Body of pancreas (tissue), 4 donors: ENCODE results near the gene ULK4. TPM values are rescaled to one million over a fixed set of nuclear protein-coding genes. Genes with fewer than 3 reads are reported as not detected.
"Not testable (repeated sequence)": the region's sequence is repeated elsewhere in the genome, so short reads cannot be mapped to it uniquely, and the experiment has no call there.

Experiments used
- ATAC-seq: fragments of 150-250 bp; one replicate; pipeline ENCODE4 v1.9.1; 2016
- DNase-seq, 4 donors: peaks; one replicate each; pipeline ENCODE4 v3.0.0-alpha.2; 2019
- H3K27ac ChIP-seq, 4 donors: fragments of 200-600 bp; sonication (generic); 1 replicate in 3 of 4; 2 replicates in 1 of 4; pipeline versions ENCODE4 v1.5.1 to v1.6.1; 2016 to 2019; ENCODE audit warnings: mild to moderate bottlenecking in 1 of 4, mixed read lengths in 1 of 4, moderate library complexity in 1 of 4
- H3K27me3 ChIP-seq, 2 donors: fragments of 200-600 bp; sonication (generic); one replicate each; pipeline ENCODE4 v1.6.0; 2016; ENCODE audit warnings: mild to moderate bottlenecking in 1 of 2
- H3K36me3 ChIP-seq, 2 donors: fragments of 200-600 bp; sonication (generic); replicated peaks in 1 of 2; 2 replicates each; pipeline ENCODE4 v1.5.1; 2016; ENCODE audit warnings: low read depth in 2 of 2; ENCODE audit not compliant: insufficient read depth in 1 of 2
- H3K4me1 ChIP-seq: fragments of 200-600 bp; sonication (generic); one replicate; pipeline ENCODE4 v1.6.0; 2016
- H3K4me3 ChIP-seq, 2 donors: fragments of 200-600 bp; sonication (generic); 1 replicate in 1 of 2; 2 replicates in 1 of 2; pipeline ENCODE4 v1.5.1; 2016 to 2019
- H3K9me3 ChIP-seq, 3 donors: fragments of 200-600 bp; sonication (generic); 1 replicate in 2 of 3; 2 replicates in 1 of 3; pipeline ENCODE4 v1.5.1; 2016
- CTCF ChIP-seq, 7 experiments: fragments of 450-650 bp in 4 of 7; fragments of 200-600 bp in 3 of 7; sonication (generic) in 3 of 7; IDR thresholded peaks; one replicate each; pipeline ENCODE4 v1.5.1; 2016 to 2019; ENCODE audit warnings: antibody characterized with exemption in 7 of 7
- POLR2A ChIP-seq, 3 donors: fragments of 450-650 bp; IDR thresholded peaks; one replicate each; pipeline ENCODE4 v1.6.1; 2016; ENCODE audit warnings: antibody characterized with exemption in 3 of 3, mild to moderate bottlenecking in 2 of 3
- WGBS, 2 donors: methylation state at CpG; one replicate each; pipeline ENCODE4 v1.1.5; 2017; 5-methylcytosine and 5-hydroxymethylcytosine counted together
- intact Hi-C: fragments of 100-400 bp; cut with DNase I; formaldehyde crosslinking; loops from one replicate; pipeline ENCODE4 v1.15.1; 2023
- total RNA-seq, 2 donors: library from RNA; depleted of rRNA; stranded (reverse); fragments of >200 nt; gene quantifications; one replicate each; pipeline ENCODE4 v1.1.0, GENCODE V29; 2016

Gene ULK4
- total RNA-seq, 2 donors from 2014 or later: 7.3 to 12.5 TPM

DNA sequence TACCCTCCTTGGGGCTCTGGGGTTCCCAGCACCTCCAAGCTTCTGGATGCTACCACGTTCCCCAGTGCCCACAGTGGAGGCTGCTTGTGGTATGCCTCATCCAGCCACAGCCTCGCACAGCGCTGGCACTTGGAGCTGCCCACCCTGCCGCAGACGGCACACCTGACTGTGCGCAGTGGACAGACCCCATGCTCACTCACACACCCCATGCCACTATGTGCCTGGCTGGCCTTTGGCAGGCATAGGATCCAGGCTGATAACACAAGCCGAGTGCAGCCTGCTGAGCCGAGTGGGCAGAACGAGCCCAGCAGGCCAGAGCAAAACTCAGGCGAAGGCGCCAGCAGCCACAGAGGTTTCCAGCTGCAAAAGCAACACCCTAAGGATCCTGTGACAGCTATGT, 311.5 kb downstream of the ULK4 start:
- no peak for DNase-seq
- intact Hi-C loops: no loop called here
- ATAC-seq: no peak

DNA sequence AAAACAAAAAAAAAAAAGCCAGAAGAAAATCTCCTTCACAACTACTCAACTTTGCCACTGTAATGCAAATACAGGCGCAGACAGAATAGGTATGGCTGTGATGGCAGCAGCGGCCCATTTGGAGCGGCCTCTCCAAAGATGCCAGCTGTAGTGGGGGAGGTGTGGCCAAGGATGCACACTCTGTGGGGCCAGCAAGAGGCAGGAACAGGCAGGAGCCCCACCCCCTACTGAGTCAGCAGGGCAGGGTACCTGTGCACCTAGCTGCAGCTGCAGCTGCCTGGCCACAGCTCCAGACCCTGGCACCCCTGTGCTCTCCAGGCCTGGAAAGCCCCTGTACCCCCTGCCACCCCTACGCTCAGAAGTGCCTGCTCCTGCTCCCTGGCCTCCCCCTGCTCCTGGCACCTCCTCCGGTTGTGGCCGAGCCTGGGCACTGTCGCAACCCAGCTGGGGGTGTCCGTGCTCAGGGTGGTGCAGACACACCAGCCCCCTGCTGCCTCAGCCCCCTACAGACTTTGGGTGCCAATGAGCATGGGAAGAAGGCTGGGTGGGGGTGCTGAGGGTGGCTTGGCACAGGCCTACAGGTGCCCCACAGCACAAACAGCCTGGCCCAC, 312.7 kb downstream of the ULK4 start:
- Histone ChIP-seq H3K9me3 (no peaks in the 10 kb centered on the region), H3K36me3 (no peaks in the 10 kb centered on the region), H3K4me1 (no peaks in the 10 kb centered on the region), H3K4me3 (no peak overlapping the region), H3K27me3 (no peaks in the 10 kb centered on the region), H3K27ac (no peak overlapping the region)
- intact Hi-C loops: no loop called here
- DNase-seq (no peak), ATAC-seq (no peak)
- TF ChIP-seq CTCF (IDR thresholded peaks at IDR 0.05) (no peak), POLR2A (IDR thresholded peaks at IDR 0.05) (no peak)
- WGBS, 2 donors: 96% methylated on average over 3 to 8 of the region's 8 CpGs

More for the DNA sequence above, 311.5 kb downstream of the ULK4 start:
- Histone ChIP-seq H3K4me1 (no peaks in the 10 kb centered on the region), H3K36me3 (no peaks in the 10 kb centered on the region), H3K27me3 (no peaks in the 10 kb centered on the region), H3K27ac (no peak overlapping the region), H3K9me3 (no peaks in the 10 kb centered on the region), H3K4me3 (no peak overlapping the region)
- 76 to 98% methylated on average over 5 to 11 of the region's 11 CpGs for WGBS, 2 donors
- TF ChIP-seq CTCF (IDR thresholded peaks at IDR 0.05) (no peak), POLR2A (IDR thresholded peaks at IDR 0.05) (no peak)

- H3K27me3 ChIP-seq, H3K4me3 ChIP-seq, DNase-seq, H3K36me3 ChIP-seq, H3K27ac ChIP-seq, intact Hi-C loops, H3K9me3 ChIP-seq, H3K4me1 ChIP-seq, ATAC-seq: not testable (repeated sequence)
- WGBS, 2 donors: 97 to 99% methylated on average over 12 to 17 of the region's 17 CpGs
Measured at GRCh38 chr3:41647730-41648129, 314.2 kb downstream of the ULK4 start.

DNA sequence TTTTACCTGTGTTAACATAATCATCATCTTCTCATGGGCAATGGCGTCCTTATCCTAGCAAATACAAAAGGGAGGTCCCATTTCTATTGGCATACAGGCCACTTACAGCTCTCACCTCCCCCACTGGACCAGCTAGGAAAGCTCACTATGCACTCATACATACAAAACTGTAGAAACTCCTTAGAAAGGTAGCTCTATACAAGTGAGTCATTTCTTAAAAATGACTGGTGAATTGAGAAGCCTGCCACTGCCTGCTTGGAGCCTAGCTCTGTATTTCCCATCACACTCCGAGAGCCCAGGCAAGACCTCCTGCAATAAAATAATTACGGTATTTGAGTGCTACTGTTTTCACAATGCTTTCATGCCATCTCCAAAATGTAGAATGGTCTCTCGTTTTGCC, 321.8 kb downstream of the ULK4 start:
- intact Hi-C loops: no loop called here
- no peaks in the 10 kb centered on the region for H3K4me1 ChIP-seq
- no peak for ATAC-seq

DNA sequence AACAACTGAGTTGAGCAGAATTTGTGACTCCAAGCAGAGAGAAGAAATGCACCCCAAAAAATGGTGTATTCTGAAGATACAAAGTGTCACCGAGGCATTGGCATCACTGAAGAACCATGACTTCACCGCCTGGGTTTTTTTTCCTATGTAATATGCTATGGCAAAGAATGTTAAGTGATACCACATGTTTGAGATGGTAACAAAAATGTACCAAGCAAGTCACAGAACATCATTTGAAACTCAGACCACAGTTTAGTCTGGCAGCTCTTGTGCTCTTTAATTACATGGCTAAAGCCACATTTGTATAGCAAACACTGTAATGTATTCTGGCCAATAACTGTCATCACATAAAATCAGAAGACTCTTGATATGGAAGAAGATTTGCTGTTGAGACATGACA, 323.5 kb downstream of the ULK4 start:
- intact Hi-C loops: no loop called here
- WGBS, 2 donors: 95 to 98% methylated on average over 2 of the region's 2 CpGs
- no peak overlapping the region for H3K4me3 ChIP-seq
- H3K36me3 ChIP-seq: no peaks in the 10 kb centered on the region
- H3K27ac ChIP-seq: no peak overlapping the region
- no peaks in the 10 kb centered on the region for H3K27me3 ChIP-seq
- TF ChIP-seq POLR2A (IDR thresholded peaks at IDR 0.05) (no peak), CTCF (IDR thresholded peaks at IDR 0.05) (no peak)
- H3K4me1 ChIP-seq: no peaks in the 10 kb centered on the region
- ATAC-seq (no peak), DNase-seq (no peak)
- H3K9me3 ChIP-seq: no peaks in the 10 kb centered on the region

More for the DNA sequence above, 321.8 kb downstream of the ULK4 start:
- no peaks in the 10 kb centered on the region for H3K9me3 ChIP-seq
- no peaks in the 10 kb centered on the region for H3K27me3 ChIP-seq
- no peaks in the 10 kb centered on the region for H3K36me3 ChIP-seq
- 76 to 99% methylated on average over 3 to 4 of the region's 4 CpGs for WGBS, 2 donors
- no peak overlapping the region for H3K4me3 ChIP-seq
- H3K27ac ChIP-seq: no peak overlapping the region
- DNase-seq: no peak
- TF ChIP-seq POLR2A (IDR thresholded peaks at IDR 0.05): no peak
- TF ChIP-seq CTCF (IDR thresholded peaks at IDR 0.05): no peak
